Psoas muscle (tissue), 8 donors: ENCODE measurements around the gene CTRB1. TPM values are rescaled to one million over a fixed set of nuclear protein-coding genes. Genes with fewer than 3 reads are reported as not detected.

Experiments used
- ATAC-seq, 4 donors: fragments of 200-7000 bp; cut with Tn5 transposase; one replicate each; pipeline ENCODE4 v1.9.1; 2020; ENCODE audit warnings: moderate library complexity in 3 of 4, mild to moderate bottlenecking in 2 of 4
- DNase-seq, 2 donors: peaks; one replicate each; pipeline ENCODE4 v3.0.0-alpha.2; 2020
- H3K27ac ChIP-seq: fragments of 200-600 bp; one replicate; pipeline ENCODE4 v1.8.0; 2022
- H3K27me3 ChIP-seq, 3 donors: fragments of 200-600 bp in 1 of 3; one replicate each; pipeline versions ENCODE4 v1.6.1 to v1.8.0; 2013 to 2022; ENCODE audit warnings: low read length in 2 of 3, mild to moderate bottlenecking in 2 of 3, moderate library complexity in 1 of 3; ENCODE audit not compliant: insufficient read depth in 3 of 3
- H3K36me3 ChIP-seq, 2 donors: fragments of 200-600 bp in 1 of 2; one replicate each; pipeline versions ENCODE4 v1.6.1 to v1.8.0; 2013 to 2022; ENCODE audit warnings: low read depth in 1 of 2, mild to moderate bottlenecking in 1 of 2, moderate library complexity in 1 of 2; ENCODE audit not compliant: insufficient read depth in 1 of 2
- H3K4me1 ChIP-seq: fragments of 200-600 bp; one replicate; pipeline ENCODE4 v1.8.0; 2022
- H3K4me3 ChIP-seq: fragments of 200-600 bp; one replicate; pipeline ENCODE4 v1.8.0; 2022; ENCODE audit warnings: mild to moderate bottlenecking
- H3K9me3 ChIP-seq: fragments of 200-600 bp; one replicate; pipeline ENCODE4 v1.8.0; 2022
- WGBS, 3 donors: extraction: QIAGEN DNeasy Blood & Tissue Kit; methylation state at CpG; one replicate each; pipeline versions ENCODE4 v1.1.6 to v1.1.7; 2013; 5-methylcytosine and 5-hydroxymethylcytosine counted together
- intact Hi-C, 2 donors: fragments of 100-400 bp; cut with DNase I; formaldehyde crosslinking; loops; one replicate each; pipeline versions ENCODE4 v1.11.0 to v1.14.2; 2022
- long read RNA-seq, 2 donors: library from polyadenylated mRNA; unstranded; transcript quantifications; one replicate each; pipeline ENCODE4 v2.0.0, GENCODE V29; 2021
- polyA plus RNA-seq, 3 donors: library from polyadenylated mRNA; stranded (reverse); fragments of 200-250 nt; gene quantifications; one replicate each; pipeline ENCODE4 v1.2.3, GENCODE V29; 2013
- total RNA-seq, 4 donors: library from RNA; stranded (reverse); fragmentation: NEBNext Ultra II Directional in 2 of 4; extraction: Animal tissue kit (Norgen Biotek cat#: 25700) in 2 of 4; gene quantifications; one replicate each; pipeline versions ENCODE4 v1.2.1 to v1.2.4, GENCODE V29; 2021 to 2023
- TF ChIP-seq, protein P1 (sequence below): fragments of 200-600 bp; IDR thresholded peaks from one replicate; pipeline ENCODE4 v1.8.0; 2022; ENCODE audit warnings: antibody characterized with exemption
- donor health status: healthy with polysubstance abuse.
- donor health status: DM: no; HTN: no; CAD: no; lungs with moderate emphysema.
- donor health status: Bipolar disorder and iron deficiency.
- donor health status: healthy.
- donor health status: DM: yes; HTN: yes; CAD: no.
- donor health status: DM: no; HTN: no; CAD: no.
- donor health status: DM: no; HTN: no; CAD: no.
- donor health status: DM: yes; HTN: yes; CAD: no.

Gene CTRB1
- total RNA-seq (1 to 10 TPM in 2 of 4 donors, not detected in 2; 1.2 to 3.9 TPM), polyA plus RNA-seq (1 to 10 TPM in 1 of 3 donors, under 1 TPM in 2; 0.03 to 2.5 (median 0.25) TPM)
- long read RNA-seq, donor 1, result 0 reads
- long read RNA-seq, donor 2, partial matches to known transcripts, result 0 of 2 reads
- long read RNA-seq, donor 2, other reads (novel, unspliced or antisense), result 2 of 2 reads

DNA sequence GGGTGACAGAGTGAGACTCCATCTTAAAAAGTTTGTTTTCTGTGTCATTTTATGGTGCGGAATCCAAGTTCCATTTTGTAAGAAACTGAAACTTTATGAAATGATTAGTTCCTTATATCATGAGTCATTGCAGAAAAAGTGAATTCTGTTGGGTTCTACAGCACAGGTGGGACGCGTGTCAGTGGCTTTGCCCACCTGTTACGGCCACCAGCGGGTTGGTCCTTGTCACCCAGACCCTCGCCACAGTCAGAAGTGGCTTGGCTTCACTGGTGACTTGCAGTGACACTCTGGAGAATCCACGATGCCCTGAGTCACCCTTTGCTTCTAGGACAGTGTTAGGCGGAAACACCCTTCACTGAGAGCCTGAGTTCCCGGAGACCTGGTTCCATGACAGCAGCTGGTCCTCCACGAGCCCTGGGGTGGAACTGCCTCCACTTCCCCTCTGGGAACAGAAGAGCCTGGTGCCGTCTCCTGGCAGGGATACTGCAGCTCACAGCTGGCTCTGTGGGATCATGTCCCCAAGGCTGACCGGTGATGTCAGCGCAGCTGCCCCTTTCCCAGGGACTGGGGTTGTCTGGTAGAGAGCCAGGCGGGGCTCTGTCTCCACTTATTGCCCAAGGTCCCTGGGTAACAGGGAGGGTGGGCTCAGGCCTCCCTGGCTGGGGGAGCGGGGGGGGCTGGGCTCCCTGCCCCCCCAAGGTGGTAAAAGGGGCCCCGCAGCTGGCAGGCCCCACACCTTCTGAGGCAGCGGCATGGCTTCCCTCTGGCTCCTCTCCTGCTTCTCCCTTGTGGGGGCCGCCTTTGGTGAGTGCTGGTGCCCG is at the start of gene CTRB1:
TSS of gene CTRB1 (plus strand) at position 733 of the 821 bp plus-strand sequence. CDS start at position 753, 20 bp downstream.
- Histone ChIP-seq H3K27ac (no peak within 1 kb of the TSS), H3K9me3 (no peaks in the 10 kb centered on the region), H3K4me3 (no peak within 1 kb of the TSS), H3K36me3 (no peaks in the 10 kb centered on the region), H3K4me1 (no peaks in the 10 kb centered on the region), H3K27me3 (peaks cover 0 to 2% (median 0%) of the 10 kb centered on the region in 3 donors)
- TF ChIP-seq, protein P1, sequence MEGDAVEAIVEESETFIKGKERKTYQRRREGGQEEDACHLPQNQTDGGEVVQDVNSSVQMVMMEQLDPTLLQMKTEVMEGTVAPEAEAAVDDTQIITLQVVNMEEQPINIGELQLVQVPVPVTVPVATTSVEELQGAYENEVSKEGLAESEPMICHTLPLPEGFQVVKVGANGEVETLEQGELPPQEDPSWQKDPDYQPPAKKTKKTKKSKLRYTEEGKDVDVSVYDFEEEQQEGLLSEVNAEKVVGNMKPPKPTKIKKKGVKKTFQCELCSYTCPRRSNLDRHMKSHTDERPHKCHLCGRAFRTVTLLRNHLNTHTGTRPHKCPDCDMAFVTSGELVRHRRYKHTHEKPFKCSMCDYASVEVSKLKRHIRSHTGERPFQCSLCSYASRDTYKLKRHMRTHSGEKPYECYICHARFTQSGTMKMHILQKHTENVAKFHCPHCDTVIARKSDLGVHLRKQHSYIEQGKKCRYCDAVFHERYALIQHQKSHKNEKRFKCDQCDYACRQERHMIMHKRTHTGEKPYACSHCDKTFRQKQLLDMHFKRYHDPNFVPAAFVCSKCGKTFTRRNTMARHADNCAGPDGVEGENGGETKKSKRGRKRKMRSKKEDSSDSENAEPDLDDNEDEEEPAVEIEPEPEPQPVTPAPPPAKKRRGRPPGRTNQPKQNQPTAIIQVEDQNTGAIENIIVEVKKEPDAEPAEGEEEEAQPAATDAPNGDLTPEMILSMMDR, result no peak
- ATAC-seq, result peak in 3 of 4 donors; percentile 13 to 31 (median 26)
- no peak for DNase-seq
- intact Hi-C loops, result loop anchor here in 1 of 2 donors (2.0 kb wide), 1 partner anchor 16 kb away; no protein-coding TSS in a partner anchor
- WGBS, 3 donors, result 64 to 71% (median 69%) methylated on average over 17 to 19 of the region's 19 CpGs

DNA sequence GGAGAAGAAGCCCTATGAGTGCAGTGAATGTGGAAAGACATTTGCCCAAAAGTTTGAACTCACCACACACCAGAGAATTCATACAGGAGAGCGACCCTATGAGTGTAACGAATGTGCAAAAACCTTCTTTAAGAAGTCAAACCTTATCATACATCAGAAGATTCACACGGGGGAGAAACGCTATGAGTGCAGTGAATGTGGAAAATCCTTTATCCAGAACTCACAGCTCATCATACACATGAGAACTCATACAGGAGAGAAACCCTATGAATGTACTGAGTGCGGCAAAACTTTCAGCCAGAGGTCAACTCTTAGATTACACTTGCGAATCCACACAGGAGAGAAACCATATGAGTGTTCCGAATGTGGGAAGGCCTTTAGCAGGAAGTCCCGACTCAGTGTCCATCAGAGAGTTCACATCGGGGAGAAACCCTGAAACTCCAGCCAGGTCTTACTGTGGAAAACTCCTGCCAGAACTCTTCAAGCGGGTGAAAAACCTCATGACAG is 48.8 kb upstream of the CTRB1 start:
- no peaks in the 10 kb centered on the region for H3K27me3 ChIP-seq
- no peaks in the 10 kb centered on the region for H3K4me1 ChIP-seq
- WGBS, 3 donors, result 95 to 98% (median 98%) methylated on average over 10 of the region's 10 CpGs
- no peak overlapping the region for H3K27ac ChIP-seq
- intact Hi-C loops, result no loop called here
- H3K9me3 ChIP-seq, result peaks cover 55% of the 10 kb centered on the region
- H3K36me3 ChIP-seq, result peaks cover 30 to 49% of the 10 kb centered on the region in 2 donors
- DNase-seq, result no peak
- no peak for ATAC-seq
- TF ChIP-seq, protein P1, result no peak
- no peak overlapping the region for H3K4me3 ChIP-seq

DNA sequence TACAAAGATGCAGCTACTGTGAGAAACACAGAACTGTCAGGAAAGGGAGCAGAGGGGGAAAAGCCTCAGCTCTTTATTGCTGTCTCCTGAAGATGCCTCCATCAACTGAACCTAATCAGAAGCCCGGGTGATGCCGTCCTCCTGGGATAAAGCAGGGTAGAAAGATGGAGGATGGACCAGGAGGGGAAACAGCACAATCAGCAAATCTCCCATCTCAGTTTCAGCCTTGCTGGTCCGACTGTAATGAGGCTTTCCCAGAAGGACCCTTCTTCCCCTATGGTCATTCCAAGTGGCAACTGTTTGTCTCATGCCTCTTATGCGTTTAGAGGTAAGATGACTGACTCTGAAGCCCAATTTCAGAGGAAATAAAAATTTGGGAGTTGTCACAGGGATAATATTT is 46.2 kb upstream of the CTRB1 start:
- DNase-seq (no peak), ATAC-seq (no peak)
- H3K4me1 ChIP-seq, result no peaks in the 10 kb centered on the region
- intact Hi-C loops, result no loop called here
- TF ChIP-seq, protein P1, result no peak
- peaks cover 55% of the 10 kb centered on the region for H3K9me3 ChIP-seq
- no peaks in the 10 kb centered on the region for H3K27me3 ChIP-seq
- WGBS, 3 donors, result 95 to 100% (median 96%) methylated on average over 4 of the region's 4 CpGs
- H3K4me3 ChIP-seq, result no peak overlapping the region
- H3K27ac ChIP-seq, result no peak overlapping the region
- H3K36me3 ChIP-seq, result peaks cover 26 to 34% of the 10 kb centered on the region in 2 donors

DNA sequence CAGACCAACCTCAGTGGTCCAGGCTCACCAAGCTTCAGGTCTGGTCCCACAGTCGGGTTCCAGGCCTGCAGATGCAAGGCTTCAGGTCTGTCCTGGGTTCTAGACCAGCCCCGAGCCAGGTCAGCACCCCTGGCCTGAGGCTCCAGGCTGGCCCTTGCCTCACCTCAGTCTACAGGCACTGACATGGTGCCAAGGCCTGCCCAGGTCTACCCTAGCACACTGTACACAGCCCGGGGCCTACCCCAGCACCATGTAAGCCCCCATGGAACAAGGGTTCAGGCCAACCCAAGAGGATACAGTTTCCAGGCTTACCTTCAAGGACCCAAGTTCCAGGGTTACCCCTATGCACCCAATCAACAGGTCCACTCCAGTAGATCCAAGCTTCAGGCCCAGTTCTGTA is 43.7 kb upstream of the CTRB1 start:
- Histone ChIP-seq H3K27me3 (no peaks in the 10 kb centered on the region), H3K9me3 (peaks cover 44% of the 10 kb centered on the region), H3K27ac (no peak overlapping the region), H3K4me1 (no peaks in the 10 kb centered on the region), H3K36me3 (peaks cover 4 to 9% of the 10 kb centered on the region in 2 donors), H3K4me3 (no peak overlapping the region)
- TF ChIP-seq, protein P1, result no peak
- intact Hi-C loops, result no loop called here
- ATAC-seq (no peak), DNase-seq (no peak)
- WGBS, 3 donors, result 95 to 100% (median 97%) methylated on average over 3 of the region's 3 CpGs
